Liver (tissue), 9 donors: ENCODE measurements around the gene TRIM60. TPM values are rescaled to one million over a fixed set of nuclear protein-coding genes. Genes with fewer than 3 reads are reported as not detected.

Experiments used
- DNase-seq: peaks from one replicate; pipeline ENCODE4 v3.0.0-alpha.2; 2017; ENCODE audit warnings: low spot score
- H3K27ac ChIP-seq, 2 donors: one replicate each; pipeline ENCODE4 v1.7.0; 2013; ENCODE audit warnings: inconsistent platforms in 2 of 2, low read length in 2 of 2, control low read depth in 1 of 2, low read depth in 1 of 2, mild to moderate bottlenecking in 1 of 2
- H3K27me3 ChIP-seq, 4 donors: one replicate each; pipeline versions ENCODE4 v1.6.1 to v1.7.0; 2013; ENCODE audit warnings: low read length in 3 of 4, inconsistent platforms in 1 of 4, mild to moderate bottlenecking in 1 of 4, moderate library complexity in 1 of 4; ENCODE audit not compliant: control insufficient read depth in 4 of 4, insufficient read depth in 4 of 4
- H3K36me3 ChIP-seq, 4 donors: one replicate each; pipeline versions ENCODE4 v1.6.1 to v1.7.0; 2013; ENCODE audit warnings: low read length in 3 of 4, mild to moderate bottlenecking in 3 of 4, low read depth in 1 of 4, moderate library complexity in 1 of 4; ENCODE audit not compliant: control insufficient read depth in 4 of 4, insufficient read depth in 3 of 4
- H3K4me1 ChIP-seq, 4 donors: one replicate each; pipeline versions ENCODE4 v1.6.1 to v1.7.0; 2013; ENCODE audit warnings: low read length in 3 of 4, mild to moderate bottlenecking in 3 of 4, moderate library complexity in 1 of 4; ENCODE audit not compliant: control insufficient read depth in 4 of 4, insufficient read depth in 4 of 4
- H3K4me3 ChIP-seq, 3 donors: one replicate each; pipeline versions ENCODE4 v1.6.1 to v1.7.0; 2013; ENCODE audit warnings: low read length in 3 of 3, control low read depth in 1 of 3, low read depth in 1 of 3, mild to moderate bottlenecking in 1 of 3
- H3K9ac ChIP-seq, 2 donors: one replicate each; pipeline ENCODE4 v1.7.0; 2013; ENCODE audit warnings: low read length in 2 of 2, mild to moderate bottlenecking in 2 of 2, moderate library complexity in 2 of 2, control low read depth in 1 of 2, low read depth in 1 of 2
- H3K9me3 ChIP-seq, 4 donors: one replicate each; pipeline versions ENCODE4 v1.6.1 to v1.7.0; 2013; ENCODE audit warnings: low read length in 3 of 4; ENCODE audit not compliant: control insufficient read depth in 4 of 4
- ATF3 ChIP-seq: IDR thresholded peaks from 2 replicates; pipeline ENCODE4 v1.6.1; 2016; ENCODE audit warnings: antibody characterized with exemption
- EGR1 ChIP-seq, 2 donors: IDR thresholded peaks; 2 replicates each; pipeline ENCODE4 v1.6.1; 2016 to 2018; ENCODE audit warnings: antibody characterized with exemption in 2 of 2, low read depth in 2 of 2
- FOXA1 ChIP-seq: IDR thresholded peaks from 2 replicates; pipeline ENCODE4 v1.6.1; 2016; ENCODE audit warnings: antibody characterized with exemption
- FOXA2 ChIP-seq: IDR thresholded peaks from 2 replicates; pipeline ENCODE4 v1.6.1; 2016; ENCODE audit warnings: antibody characterized with exemption
- GABPA ChIP-seq, 2 donors: IDR thresholded peaks in 1 of 2; conservative IDR thresholded peaks in 1 of 2; 2 replicates each; pipeline ENCODE4 v1.6.1; 2016; ENCODE audit warnings: antibody characterized with exemption in 2 of 2, mild to moderate bottlenecking in 1 of 2, moderate library complexity in 1 of 2
- HNF4A ChIP-seq, 2 donors: conservative IDR thresholded peaks; 2 replicates each; pipeline ENCODE4 v1.6.1; 2016; ENCODE audit warnings: antibody characterized with exemption in 2 of 2, mild to moderate bottlenecking in 2 of 2
- HNF4G ChIP-seq: IDR thresholded peaks from 2 replicates; pipeline ENCODE4 v1.6.1; 2016; ENCODE audit warnings: antibody characterized with exemption
- JUND ChIP-seq, 2 donors: IDR thresholded peaks; 2 replicates each; pipeline ENCODE4 v1.6.1; 2016; ENCODE audit warnings: antibody characterized with exemption in 2 of 2
- MAX ChIP-seq: IDR thresholded peaks from 2 replicates; pipeline ENCODE4 v1.6.1; 2016; ENCODE audit warnings: antibody characterized with exemption
- REST ChIP-seq: IDR thresholded peaks from 2 replicates; pipeline ENCODE4 v1.6.1; 2016; ENCODE audit warnings: antibody characterized with exemption, mild to moderate bottlenecking
- RXRA ChIP-seq, 2 donors: IDR thresholded peaks; 2 replicates each; pipeline ENCODE4 v1.6.1; 2017 to 2018; ENCODE audit warnings: antibody characterized with exemption in 2 of 2, mild to moderate bottlenecking in 1 of 2
- SP1 ChIP-seq: IDR thresholded peaks from 2 replicates; pipeline ENCODE4 v1.6.1; 2018; ENCODE audit warnings: antibody characterized with exemption, mild to moderate bottlenecking
- TAF1 ChIP-seq: conservative IDR thresholded peaks from 2 replicates; pipeline ENCODE4 v1.6.1; 2016; ENCODE audit warnings: antibody characterized with exemption, mild to moderate bottlenecking
- YY1 ChIP-seq: IDR thresholded peaks from 2 replicates; pipeline ENCODE4 v1.6.1; 2016; ENCODE audit warnings: antibody characterized with exemption, mild to moderate bottlenecking
- WGBS: extraction: QIAGEN DNeasy Blood & Tissue Kit; methylation state at CpG from one replicate; pipeline ENCODE4 v1.1.7; 2013; 5-methylcytosine and 5-hydroxymethylcytosine counted together
- polyA plus RNA-seq, 2 donors: library from polyadenylated mRNA; stranded (reverse) in 1 of 2; unstranded in 1 of 2; fragments of 200-250 nt in 1 of 2; fragments of >200 nt in 1 of 2; fragmentation: Nextera tagmentation in 1 of 2; extraction: Ambion mirVana in 1 of 2; gene quantifications; one replicate each; pipeline versions ENCODE4 v1.2.1 to v1.2.3, GENCODE V29; 2013 to 2015
- total RNA-seq, 2 donors: library from RNA; depleted of rRNA; stranded (reverse); fragments of >200 nt; gene quantifications; one replicate each; pipeline ENCODE4 v1.2.3, GENCODE V29; 2014
- TF ChIP-seq, protein P1 (sequence below): IDR thresholded peaks from 2 replicates; pipeline ENCODE4 v1.6.1; 2016; ENCODE audit warnings: antibody characterized with exemption
- TF ChIP-seq, protein P2 (sequence below): fragments of 150-350 bp; IDR thresholded peaks from 2 replicates; pipeline ENCODE4 v1.5.1; 2017; ENCODE audit warnings: improper control_type of control experiment, low read depth, low read length; ENCODE audit not compliant: missing input control
- donor health status: healthy.
- donor health status: healthy.
- donor health status: healthy.
- donor health status: healthy.
- donor health status: healthy.

Gene TRIM60
- total and polyA plus RNA-seq, 4 donors: not detected

DNA sequence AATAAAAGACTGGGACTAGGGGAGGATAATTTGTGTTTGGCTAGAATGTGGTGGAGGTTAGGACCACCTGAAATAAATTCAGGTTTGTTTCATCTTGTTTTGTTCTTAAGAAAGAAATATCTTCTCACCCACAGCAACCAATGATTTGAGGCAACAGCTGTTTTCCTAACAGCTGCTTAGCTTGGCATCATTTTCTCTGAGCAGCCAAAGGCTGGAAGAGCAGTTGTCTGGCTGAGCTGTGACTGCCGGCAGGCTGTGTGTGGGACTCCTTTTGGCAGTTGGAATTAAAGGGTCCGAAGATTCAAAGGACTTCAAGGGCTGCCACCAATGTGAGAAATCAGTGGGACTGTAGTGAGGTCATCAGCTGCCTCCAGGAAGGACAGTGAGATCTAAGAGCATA lies 26.9 kb downstream of the TRIM60 start:
- H3K36me3 ChIP-seq: no peaks in the 10 kb centered on the region
- no peak for DNase-seq
- no peaks in the 10 kb centered on the region for H3K9me3 ChIP-seq
- H3K27ac ChIP-seq: no peak overlapping the region
- H3K4me3 ChIP-seq: no peak overlapping the region
- no peak for TF ChIP-seq HNF4G
- TF ChIP-seq MAX: no peak
- no peak for TF ChIP-seq YY1
- no peak for TF ChIP-seq EGR1 (IDR thresholded peaks at IDR 0.05; ENCODE audit: low read depth in 2 of 2)
- TF ChIP-seq, protein P1, sequence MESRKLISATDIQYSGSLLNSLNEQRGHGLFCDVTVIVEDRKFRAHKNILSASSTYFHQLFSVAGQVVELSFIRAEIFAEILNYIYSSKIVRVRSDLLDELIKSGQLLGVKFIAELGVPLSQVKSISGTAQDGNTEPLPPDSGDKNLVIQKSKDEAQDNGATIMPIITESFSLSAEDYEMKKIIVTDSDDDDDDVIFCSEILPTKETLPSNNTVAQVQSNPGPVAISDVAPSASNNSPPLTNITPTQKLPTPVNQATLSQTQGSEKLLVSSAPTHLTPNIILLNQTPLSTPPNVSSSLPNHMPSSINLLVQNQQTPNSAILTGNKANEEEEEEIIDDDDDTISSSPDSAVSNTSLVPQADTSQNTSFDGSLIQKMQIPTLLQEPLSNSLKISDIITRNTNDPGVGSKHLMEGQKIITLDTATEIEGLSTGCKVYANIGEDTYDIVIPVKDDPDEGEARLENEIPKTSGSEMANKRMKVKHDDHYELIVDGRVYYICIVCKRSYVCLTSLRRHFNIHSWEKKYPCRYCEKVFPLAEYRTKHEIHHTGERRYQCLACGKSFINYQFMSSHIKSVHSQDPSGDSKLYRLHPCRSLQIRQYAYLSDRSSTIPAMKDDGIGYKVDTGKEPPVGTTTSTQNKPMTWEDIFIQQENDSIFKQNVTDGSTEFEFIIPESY: no peak
- no peak for TF ChIP-seq REST
- no peak for TF ChIP-seq HNF4A (conservative IDR thresholded peaks at IDR 0.05)
- TF ChIP-seq TAF1: no peak
- no peak for TF ChIP-seq FOXA1
- no peak for TF ChIP-seq SP1
- no peak for TF ChIP-seq GABPA (IDR thresholded peaks at IDR 0.05 in 1 of 2, conservative IDR thresholded peaks at IDR 0.05 in 1 of 2)
- TF ChIP-seq, protein P2, sequence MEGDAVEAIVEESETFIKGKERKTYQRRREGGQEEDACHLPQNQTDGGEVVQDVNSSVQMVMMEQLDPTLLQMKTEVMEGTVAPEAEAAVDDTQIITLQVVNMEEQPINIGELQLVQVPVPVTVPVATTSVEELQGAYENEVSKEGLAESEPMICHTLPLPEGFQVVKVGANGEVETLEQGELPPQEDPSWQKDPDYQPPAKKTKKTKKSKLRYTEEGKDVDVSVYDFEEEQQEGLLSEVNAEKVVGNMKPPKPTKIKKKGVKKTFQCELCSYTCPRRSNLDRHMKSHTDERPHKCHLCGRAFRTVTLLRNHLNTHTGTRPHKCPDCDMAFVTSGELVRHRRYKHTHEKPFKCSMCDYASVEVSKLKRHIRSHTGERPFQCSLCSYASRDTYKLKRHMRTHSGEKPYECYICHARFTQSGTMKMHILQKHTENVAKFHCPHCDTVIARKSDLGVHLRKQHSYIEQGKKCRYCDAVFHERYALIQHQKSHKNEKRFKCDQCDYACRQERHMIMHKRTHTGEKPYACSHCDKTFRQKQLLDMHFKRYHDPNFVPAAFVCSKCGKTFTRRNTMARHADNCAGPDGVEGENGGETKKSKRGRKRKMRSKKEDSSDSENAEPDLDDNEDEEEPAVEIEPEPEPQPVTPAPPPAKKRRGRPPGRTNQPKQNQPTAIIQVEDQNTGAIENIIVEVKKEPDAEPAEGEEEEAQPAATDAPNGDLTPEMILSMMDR: no peak
- TF ChIP-seq JUND (IDR thresholded peaks at IDR 0.05): no peak
- TF ChIP-seq FOXA2: no peak
- no peak for TF ChIP-seq RXRA (IDR thresholded peaks at IDR 0.05)
- H3K4me1 ChIP-seq: no peaks in the 10 kb centered on the region
- 76% methylated on average over 2 of the region's 2 CpGs for WGBS
- H3K27me3 ChIP-seq: no peaks in the 10 kb centered on the region
- H3K9ac ChIP-seq: no peak overlapping the region

DNA sequence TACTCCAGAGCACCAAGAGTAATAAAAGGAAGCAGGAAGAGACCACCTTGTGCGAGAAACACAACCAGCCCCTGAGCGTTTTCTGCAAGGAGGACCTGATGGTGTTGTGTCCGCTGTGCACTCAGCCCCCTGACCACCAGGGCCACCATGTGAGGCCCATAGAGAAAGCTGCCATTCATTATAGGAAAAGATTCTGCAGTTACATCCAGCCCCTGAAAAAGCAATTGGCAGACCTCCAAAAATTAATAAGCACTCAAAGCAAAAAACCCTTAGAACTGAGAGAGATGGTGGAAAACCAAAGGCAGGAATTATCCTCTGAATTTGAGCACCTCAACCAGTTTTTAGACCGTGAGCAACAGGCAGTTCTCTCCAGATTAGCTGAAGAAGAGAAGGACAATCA lies 27.6 kb downstream of the TRIM60 start:
- no peak overlapping the region for H3K9ac ChIP-seq
- whole genome bisulfite sequencing: 86% methylated on average over 4 of the region's 4 CpGs
- H3K27ac ChIP-seq: no peak overlapping the region
- H3K27me3 ChIP-seq: no peaks in the 10 kb centered on the region
- no peaks in the 10 kb centered on the region for H3K9me3 ChIP-seq
- no peaks in the 10 kb centered on the region for H3K4me1 ChIP-seq
- DNase-seq: no peak
- H3K4me3 ChIP-seq: no peak overlapping the region
- no peaks in the 10 kb centered on the region for H3K36me3 ChIP-seq
- TF ChIP-seq JUND (IDR thresholded peaks at IDR 0.05) (no peak), FOXA2 (no peak), HNF4A (conservative IDR thresholded peaks at IDR 0.05) (no peak), EGR1 (IDR thresholded peaks at IDR 0.05; ENCODE audit: low read depth in 2 of 2) (no peak), YY1 (no peak), RXRA (IDR thresholded peaks at IDR 0.05) (no peak), TAF1 (no peak), REST (no peak), ATF3 (no peak), MAX (no peak)
- TF ChIP-seq, protein P2: no peak
